Measurements from ENCODE around the gene FOXJ1.

GRCh38 chr17:76189741-76190140 is 48.7 kb upstream of the FOXJ1 start:
- TF ChIP-seq POLR2A (IDR thresholded peaks at IDR 0.05; ENCODE audit: low read length) (no peak), GATA1 (IDR thresholded peaks at IDR 0.05; ENCODE audit: low read depth, low read length) (no peak)
